ENCODE data around the gene ZFP57. TPM values are rescaled to one million over a fixed set of nuclear protein-coding genes. Genes with fewer than 3 reads are reported as not detected.

Gene ZFP57
- total RNA-seq, 4 donors from 2014 or later: 4.7 to 6.2 TPM; not detected in 2

GRCh38 chr6:29671026-29671425 lies 9.9 kb downstream of the ZFP57 start:
- Histone ChIP-seq H3K4me1 (no peaks in the 10 kb centered on the region), H3K9me3 (no peaks in the 10 kb centered on the region), H3K4me3 (no peak overlapping the region), H3K27me3 (peaks cover 21% of the 10 kb centered on the region), H3K36me3 (no peaks in the 10 kb centered on the region), H3K27ac (no peak overlapping the region)
- WGBS, 2 donors (ENCODE audit: low coverage in 1 of 2): 0 to 36% methylated on average over 1 of the region's 1 CpG
- no peak for TF ChIP-seq POLR2A (IDR thresholded peaks at IDR 0.05)
- TF ChIP-seq CTCF (IDR thresholded peaks at IDR 0.05): no peak
- no peak for TF ChIP-seq POLR2AphosphoS5 (IDR thresholded peaks at IDR 0.05)
- no peak for TF ChIP-seq EP300 (IDR thresholded peaks at IDR 0.05)
- ATAC-seq: no peak

- no peak for ATAC-seq
- 33% methylated on average over 5 of the region's 5 CpGs for WGBS, 2 donors (ENCODE audit: low coverage in 1 of 2)
- Histone ChIP-seq H3K27me3 (peaks cover 30% of the 10 kb centered on the region), H3K27ac (no peak overlapping the region), H3K4me1 (no peaks in the 10 kb centered on the region), H3K9me3 (no peaks in the 10 kb centered on the region), H3K4me3 (no peak overlapping the region), H3K36me3 (no peaks in the 10 kb centered on the region)
- TF ChIP-seq POLR2AphosphoS5 (IDR thresholded peaks at IDR 0.05) (no peak), POLR2A (IDR thresholded peaks at IDR 0.05) (no peak), EP300 (IDR thresholded peaks at IDR 0.05) (no peak), CTCF (IDR thresholded peaks at IDR 0.05) (no peak)
These were observed 13.8 kb downstream of the ZFP57 start for GRCh38 chr6:29667158-29667557.

DNA sequence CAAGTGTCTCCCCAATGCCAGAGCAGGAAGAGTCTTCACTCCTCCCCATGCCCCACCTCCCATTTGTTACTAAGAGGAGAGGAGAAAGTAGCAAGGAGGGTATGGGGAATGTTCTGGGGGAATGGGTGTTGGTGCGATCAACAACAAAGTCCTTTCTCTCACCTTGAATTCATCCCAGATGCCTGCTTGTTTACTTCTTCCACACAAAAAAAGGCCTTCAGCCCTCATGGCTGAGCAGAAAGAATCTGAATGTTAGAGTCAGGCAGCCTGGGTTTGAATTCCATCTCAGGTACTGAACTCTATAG lies 14.2 kb downstream of the ZFP57 start:
- Histone ChIP-seq H3K4me3 (no peak overlapping the region), H3K9me3 (no peaks in the 10 kb centered on the region), H3K36me3 (no peaks in the 10 kb centered on the region), H3K27me3 (peaks cover 30% of the 10 kb centered on the region), H3K27ac (no peak overlapping the region), H3K4me1 (no peaks in the 10 kb centered on the region)
- no peak for ATAC-seq
- TF ChIP-seq EP300 (IDR thresholded peaks at IDR 0.05) (no peak), POLR2AphosphoS5 (IDR thresholded peaks at IDR 0.05) (no peak), POLR2A (IDR thresholded peaks at IDR 0.05) (no peak), CTCF (IDR thresholded peaks at IDR 0.05) (no peak)
- 86% methylated on average over 1 of the region's 1 CpG; no CpG with 5 or more reads in 1 of the 2 donors for WGBS, 2 donors (ENCODE audit: low coverage in 1 of 2)

DNA sequence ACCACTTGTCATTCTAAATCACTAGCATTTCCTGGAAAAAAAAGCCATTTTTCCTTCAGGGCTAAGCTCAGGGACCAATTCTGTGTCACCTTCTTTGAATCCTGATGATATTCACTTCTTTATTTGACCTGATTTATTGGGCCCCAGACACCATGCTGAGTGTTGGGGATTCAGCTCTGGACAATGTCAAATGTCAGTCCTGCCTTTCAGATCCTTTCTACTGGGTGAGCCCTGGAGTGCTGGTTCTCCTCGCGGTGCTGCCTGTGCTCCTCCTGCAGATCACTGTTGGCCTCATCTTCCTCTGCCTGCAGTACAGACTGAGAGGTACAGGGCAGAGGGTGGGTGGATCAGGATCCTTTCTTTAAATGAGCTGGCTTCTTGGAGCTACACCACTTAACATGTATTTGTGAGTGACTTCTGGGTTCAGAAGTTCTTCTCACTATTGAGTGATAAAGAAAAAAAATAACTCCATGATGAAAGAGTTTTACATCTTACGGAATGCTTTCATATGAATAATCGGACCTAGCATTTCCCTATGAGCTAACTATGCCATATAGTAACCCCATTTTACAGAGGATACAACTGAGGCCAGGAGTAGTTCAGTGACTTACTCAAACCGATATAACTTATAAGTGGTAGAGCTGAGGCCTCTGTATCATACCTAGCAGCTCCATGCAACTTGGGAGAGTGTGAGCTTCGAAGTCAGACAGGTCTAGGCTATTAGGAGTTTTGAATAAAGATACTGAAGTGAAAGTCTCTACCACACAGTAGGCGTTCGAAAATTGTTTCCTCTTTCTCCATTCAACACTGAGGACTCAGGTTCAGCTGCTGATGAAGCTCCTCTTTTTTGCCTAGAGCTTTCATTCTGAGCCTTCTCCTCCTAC lies 14.8 kb downstream of the ZFP57 start:
- no peak overlapping the region for H3K27ac ChIP-seq
- peaks cover 28% of the 10 kb centered on the region for H3K27me3 ChIP-seq
- H3K9me3 ChIP-seq: no peaks in the 10 kb centered on the region
- WGBS, 2 donors (ENCODE audit: low coverage in 1 of 2): 40 to 70% methylated on average over 1 to 8 of the region's 8 CpGs
- TF ChIP-seq CTCF (IDR thresholded peaks at IDR 0.05) (no peak), POLR2AphosphoS5 (IDR thresholded peaks at IDR 0.05) (no peak), POLR2A (IDR thresholded peaks at IDR 0.05) (no peak), EP300 (IDR thresholded peaks at IDR 0.05) (no peak)
- no peak overlapping the region for H3K4me3 ChIP-seq
- H3K36me3 ChIP-seq: no peaks in the 10 kb centered on the region
- no peak for ATAC-seq
- no peaks in the 10 kb centered on the region for H3K4me1 ChIP-seq

Measured in gastroesophageal sphincter (tissue), 4 donors.